Activated T-cell treated with anti-CD3 and anti-CD28 coated beads for 4 hours (primary cell): ENCODE results near the gene DOCK3.
"Not testable (repeated sequence)": the region's sequence is repeated elsewhere in the genome, so short reads cannot be mapped to it uniquely, and the experiment has no call there.

ENCODE experiments used
- DNase-seq: peaks from one replicate; pipeline ENCODE4 v3.0.0-alpha.2; 2020

Gene DOCK3

GRCh38 chr3:50806806-50807205 is 132.1 kb downstream of the DOCK3 start:
- no peak for DNase-seq

- DNase-seq, result no peak
Measured at GRCh38 chr3:50807266-50807665, 132.5 kb downstream of the DOCK3 start.

GRCh38 chr3:50811893-50812292 is 137.2 kb downstream of the DOCK3 start:
- DNase-seq, result no peak

GRCh38 chr3:50815844-50816243 is 141.1 kb downstream of the DOCK3 start:
- no peak for DNase-seq

GRCh38 chr3:50816894-50817293 is 142.2 kb downstream of the DOCK3 start:
- DNase-seq, result no peak

- no peak for DNase-seq
Measured at GRCh38 chr3:50817756-50818529, 143.2 kb downstream of the DOCK3 start.

- DNase-seq, result no peak
Measured at GRCh38 chr3:50819882-50820281, 145.2 kb downstream of the DOCK3 start.

GRCh38 chr3:50825841-50826240 is 151.1 kb downstream of the DOCK3 start:
- no peak for DNase-seq

GRCh38 chr3:50830451-50830850 is 155.7 kb downstream of the DOCK3 start:
- no peak for DNase-seq

GRCh38 chr3:50831009-50831408 is 156.3 kb downstream of the DOCK3 start:
- DNase-seq, result not testable (repeated sequence)

- DNase-seq, result no peak
Measured at GRCh38 chr3:50840983-50841489, 166.3 kb downstream of the DOCK3 start.

GRCh38 chr3:50848308-50848707 is 173.6 kb downstream of the DOCK3 start:
- DNase-seq, result no peak

GRCh38 chr3:50850639-50851511 is 176.1 kb downstream of the DOCK3 start:
- no peak for DNase-seq

GRCh38 chr3:50853936-50854335 is 179.2 kb downstream of the DOCK3 start:
- DNase-seq, result no peak

- DNase-seq, result no peak
Measured at GRCh38 chr3:50862221-50862620, 187.5 kb downstream of the DOCK3 start.

- DNase-seq, result no peak
Measured at GRCh38 chr3:50873376-50874157, 198.8 kb downstream of the DOCK3 start.

GRCh38 chr3:50874876-50875275 is 200.1 kb downstream of the DOCK3 start:
- DNase-seq, result not testable (repeated sequence)

- no peak for DNase-seq
Measured at GRCh38 chr3:50876947-50877346, 202.2 kb downstream of the DOCK3 start.

- not testable (repeated sequence) for DNase-seq
Measured at GRCh38 chr3:50882733-50883132, 208.0 kb downstream of the DOCK3 start.

- no peak for DNase-seq
Measured at GRCh38 chr3:50883755-50884154, 209.0 kb downstream of the DOCK3 start.

GRCh38 chr3:50885070-50885850 is 210.5 kb downstream of the DOCK3 start:
- DNase-seq, result no peak

- DNase-seq, result no peak
Measured at GRCh38 chr3:50890688-50891344, 216.1 kb downstream of the DOCK3 start.
